ENCODE data around the gene CABP2.

Gene CABP2

DNA sequence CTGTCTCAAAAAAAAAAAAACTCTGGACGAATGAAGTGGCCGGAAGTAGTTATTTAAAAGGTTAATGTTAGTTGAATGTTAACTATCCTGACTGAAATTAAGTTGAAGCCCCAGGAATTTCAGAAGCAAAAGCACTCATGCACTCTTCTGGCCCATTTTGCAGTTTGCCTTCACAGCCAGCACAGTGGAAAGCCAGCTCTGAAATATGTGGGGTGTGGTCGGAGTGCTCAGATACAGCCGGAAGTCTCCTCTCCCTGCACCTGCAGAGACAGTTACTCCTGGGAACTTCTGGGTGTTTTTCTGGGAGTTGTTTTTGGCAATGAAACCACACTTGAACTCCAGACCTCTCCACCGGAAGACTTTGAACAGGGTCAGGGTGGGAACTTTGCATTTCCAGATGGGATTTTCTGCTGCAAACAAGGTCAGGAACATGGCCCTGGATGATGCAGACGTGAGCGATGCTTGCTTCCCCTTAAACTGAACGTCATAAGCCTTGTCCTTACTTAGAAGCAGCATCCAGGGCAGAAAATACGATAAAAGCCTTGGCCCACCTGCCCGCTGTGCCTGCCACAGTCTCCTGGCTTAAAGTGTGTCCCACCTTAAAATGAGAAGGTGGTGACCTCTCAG, 21.5 kb upstream of the CABP2 start:
- H3K79me2 ChIP-seq (ENCODE audit: insufficient read depth, low read length): no peaks in the 10 kb centered on the region
- TF ChIP-seq EZH2 (IDR thresholded peaks at IDR 0.05; ENCODE audit: borderline replicate concordance, low read depth, low read length, severe bottlenecking): no peak
- TF ChIP-seq, protein P1, sequence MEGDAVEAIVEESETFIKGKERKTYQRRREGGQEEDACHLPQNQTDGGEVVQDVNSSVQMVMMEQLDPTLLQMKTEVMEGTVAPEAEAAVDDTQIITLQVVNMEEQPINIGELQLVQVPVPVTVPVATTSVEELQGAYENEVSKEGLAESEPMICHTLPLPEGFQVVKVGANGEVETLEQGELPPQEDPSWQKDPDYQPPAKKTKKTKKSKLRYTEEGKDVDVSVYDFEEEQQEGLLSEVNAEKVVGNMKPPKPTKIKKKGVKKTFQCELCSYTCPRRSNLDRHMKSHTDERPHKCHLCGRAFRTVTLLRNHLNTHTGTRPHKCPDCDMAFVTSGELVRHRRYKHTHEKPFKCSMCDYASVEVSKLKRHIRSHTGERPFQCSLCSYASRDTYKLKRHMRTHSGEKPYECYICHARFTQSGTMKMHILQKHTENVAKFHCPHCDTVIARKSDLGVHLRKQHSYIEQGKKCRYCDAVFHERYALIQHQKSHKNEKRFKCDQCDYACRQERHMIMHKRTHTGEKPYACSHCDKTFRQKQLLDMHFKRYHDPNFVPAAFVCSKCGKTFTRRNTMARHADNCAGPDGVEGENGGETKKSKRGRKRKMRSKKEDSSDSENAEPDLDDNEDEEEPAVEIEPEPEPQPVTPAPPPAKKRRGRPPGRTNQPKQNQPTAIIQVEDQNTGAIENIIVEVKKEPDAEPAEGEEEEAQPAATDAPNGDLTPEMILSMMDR (IDR thresholded peaks at IDR 0.05; ENCODE audit: borderline replicate concordance, extremely low read depth, low read length, poor library complexity, severe bottlenecking): no peak
- H3K9ac ChIP-seq (ENCODE audit: low read depth, low read length): peak overlapping the region; percentile 40
- peak overlapping the region; percentile 92 for H3K27ac ChIP-seq (ENCODE audit: low read length)
- peak; percentile 79 for ATAC-seq (ENCODE audit: insufficient read depth, low read depth)
- H2AFZ ChIP-seq (ENCODE audit: low read depth, low read length): peak overlapping the region; percentile 12
- no peaks in the 10 kb centered on the region for H3K27me3 ChIP-seq (ENCODE audit: insufficient read depth, low read length, poor library complexity)
- peak; percentile 66 for DNase-seq
- H3K4me2 ChIP-seq (ENCODE audit: insufficient read depth, low read length): peak overlapping the region; percentile 32
- peaks cover 49% of the 10 kb centered on the region for H3K4me1 ChIP-seq (ENCODE audit: insufficient read depth, low read length)
- H3K36me3 ChIP-seq (ENCODE audit: insufficient read depth, low read length): no peaks in the 10 kb centered on the region
- H3K4me3 ChIP-seq (ENCODE audit: low read depth in 1 of 2, low read length in 2 of 2): no peak overlapping the region
- no peaks in the 10 kb centered on the region for H4K20me1 ChIP-seq (ENCODE audit: insufficient read depth, low read length)
- H3K9me3 ChIP-seq (ENCODE audit: insufficient read depth, low read length, severe bottlenecking): no peaks in the 10 kb centered on the region

GRCh38 chr11:67543585-67543984, 20.3 kb upstream of the CABP2 start:
- peak overlapping the region; percentile 40; the same call in 1 of the 2 replicates for H3K9ac ChIP-seq (ENCODE audit: low read depth, low read length)
- no peaks in the 10 kb centered on the region for H3K9me3 ChIP-seq (ENCODE audit: insufficient read depth, low read length, severe bottlenecking)
- TF ChIP-seq, protein P1 (IDR thresholded peaks at IDR 0.05; ENCODE audit: borderline replicate concordance, extremely low read depth, low read length, poor library complexity, severe bottlenecking): no peak
- TF ChIP-seq EZH2 (IDR thresholded peaks at IDR 0.05; ENCODE audit: borderline replicate concordance, low read depth, low read length, severe bottlenecking): no peak

DNA sequence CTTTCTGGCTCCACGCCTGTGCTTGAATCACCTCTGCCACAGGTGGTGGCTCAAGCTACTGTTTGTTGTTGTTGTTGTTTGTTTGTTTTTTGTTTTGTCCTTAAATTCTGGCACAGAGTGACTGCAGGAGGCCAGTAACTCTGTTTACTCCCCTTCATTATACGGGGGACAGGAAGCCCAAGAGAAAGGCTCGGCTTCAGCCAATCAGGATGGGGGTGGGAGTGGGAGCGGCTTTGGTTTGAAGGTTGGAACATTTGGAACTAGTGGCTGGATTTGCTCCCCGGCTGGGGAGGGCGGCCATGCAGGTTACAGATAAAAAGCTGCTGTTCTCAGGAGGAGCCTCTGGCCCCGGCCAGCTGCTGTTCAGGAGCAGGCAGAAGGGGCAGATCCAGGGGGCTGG, 19.7 kb upstream of the CABP2 start:
- Histone ChIP-seq H3K9me3 (ENCODE audit: insufficient read depth, low read length, severe bottlenecking) (no peaks in the 10 kb centered on the region), H3K4me2 (ENCODE audit: insufficient read depth, low read length) (no peak overlapping the region), H3K9ac (ENCODE audit: low read depth, low read length) (peak overlapping the region; percentile 40; the same call in 1 of the 2 replicates), H3K27ac (ENCODE audit: low read length) (peak overlapping the region; percentile 92), H3K27me3 (ENCODE audit: insufficient read depth, low read length, poor library complexity) (no peaks in the 10 kb centered on the region), H3K4me1 (ENCODE audit: insufficient read depth, low read length) (peaks cover 49% of the 10 kb centered on the region), H3K36me3 (ENCODE audit: insufficient read depth, low read length) (no peaks in the 10 kb centered on the region), H3K79me2 (ENCODE audit: insufficient read depth, low read length) (no peaks in the 10 kb centered on the region), H3K4me3 (ENCODE audit: low read depth in 1 of 2, low read length in 2 of 2) (no peak overlapping the region), H4K20me1 (ENCODE audit: insufficient read depth, low read length) (no peaks in the 10 kb centered on the region), H2AFZ (ENCODE audit: low read depth, low read length) (0 out of 2 replicates have a peak overlapping the region, but pooled peaks have one; percentile 8)
- ATAC-seq (ENCODE audit: insufficient read depth, low read depth): no peak
- DNase-seq: no peak
- TF ChIP-seq EZH2 (IDR thresholded peaks at IDR 0.05; ENCODE audit: borderline replicate concordance, low read depth, low read length, severe bottlenecking): no peak
- TF ChIP-seq, protein P1 (IDR thresholded peaks at IDR 0.05; ENCODE audit: borderline replicate concordance, extremely low read depth, low read length, poor library complexity, severe bottlenecking): no peak

More at GRCh38 chr11:67543585-67543984, 20.3 kb upstream of the CABP2 start:
- H3K27ac ChIP-seq (ENCODE audit: low read length): peak overlapping the region; percentile 92
- H2AFZ ChIP-seq (ENCODE audit: low read depth, low read length): no peak overlapping the region
- H3K4me2 ChIP-seq (ENCODE audit: insufficient read depth, low read length): no peak overlapping the region
- H3K36me3 ChIP-seq (ENCODE audit: insufficient read depth, low read length): no peaks in the 10 kb centered on the region
- no peak overlapping the region for H3K4me3 ChIP-seq (ENCODE audit: low read depth in 1 of 2, low read length in 2 of 2)
- no peaks in the 10 kb centered on the region for H3K79me2 ChIP-seq (ENCODE audit: insufficient read depth, low read length)
- no peaks in the 10 kb centered on the region for H3K27me3 ChIP-seq (ENCODE audit: insufficient read depth, low read length, poor library complexity)
- no peaks in the 10 kb centered on the region for H4K20me1 ChIP-seq (ENCODE audit: insufficient read depth, low read length)
- DNase-seq (no peak), ATAC-seq (ENCODE audit: insufficient read depth, low read depth) (no peak)
- peaks cover 49% of the 10 kb centered on the region for H3K4me1 ChIP-seq (ENCODE audit: insufficient read depth, low read length)

Data from DND-41 (cell line).